Measurements from ENCODE around the gene ELAVL2.

ELAVL2 gene

DNA sequence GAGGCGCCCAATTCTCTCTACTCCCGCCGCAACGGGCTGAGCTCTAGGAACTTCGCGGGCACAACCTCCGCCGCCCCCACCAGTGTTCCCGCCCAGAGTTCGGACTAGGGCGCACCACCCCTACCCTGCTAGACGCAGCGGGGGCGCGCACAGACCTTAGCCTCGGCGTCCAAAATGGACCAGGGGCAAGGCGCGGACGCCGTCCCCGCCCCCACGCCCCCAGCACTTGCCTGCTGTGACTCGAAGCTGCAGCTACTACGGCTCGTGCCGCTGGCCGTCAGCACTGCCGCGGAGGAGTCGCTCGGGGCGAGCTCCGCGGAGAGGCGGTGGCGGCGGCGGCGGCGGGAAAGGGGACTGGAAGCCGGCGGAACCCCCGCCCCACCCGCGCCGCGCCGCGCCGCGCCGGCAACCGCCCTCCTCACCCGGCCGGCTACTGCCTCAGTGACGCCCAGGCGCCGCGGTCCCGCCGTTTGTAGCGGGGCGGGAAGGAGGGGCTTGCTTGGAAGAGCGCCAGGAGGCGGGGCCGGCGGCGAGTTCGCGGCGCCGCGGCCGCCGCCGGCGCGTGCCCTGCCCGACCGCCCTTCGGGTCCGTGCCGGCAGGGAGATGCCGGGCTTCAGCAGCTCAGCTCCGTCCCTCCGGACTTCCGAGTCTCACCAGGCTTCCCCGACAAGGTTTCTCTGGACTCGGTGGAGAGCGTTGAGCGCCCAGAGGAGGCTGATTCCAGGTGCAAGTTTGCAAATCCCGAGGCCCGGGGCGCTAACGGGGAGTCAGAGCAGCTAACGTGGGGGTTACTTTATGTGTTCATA lies 4.5 kb downstream of the ELAVL2 start:
- DNase-seq (ENCODE audit: low read depth, low spot score): peak; percentile 54

DNA sequence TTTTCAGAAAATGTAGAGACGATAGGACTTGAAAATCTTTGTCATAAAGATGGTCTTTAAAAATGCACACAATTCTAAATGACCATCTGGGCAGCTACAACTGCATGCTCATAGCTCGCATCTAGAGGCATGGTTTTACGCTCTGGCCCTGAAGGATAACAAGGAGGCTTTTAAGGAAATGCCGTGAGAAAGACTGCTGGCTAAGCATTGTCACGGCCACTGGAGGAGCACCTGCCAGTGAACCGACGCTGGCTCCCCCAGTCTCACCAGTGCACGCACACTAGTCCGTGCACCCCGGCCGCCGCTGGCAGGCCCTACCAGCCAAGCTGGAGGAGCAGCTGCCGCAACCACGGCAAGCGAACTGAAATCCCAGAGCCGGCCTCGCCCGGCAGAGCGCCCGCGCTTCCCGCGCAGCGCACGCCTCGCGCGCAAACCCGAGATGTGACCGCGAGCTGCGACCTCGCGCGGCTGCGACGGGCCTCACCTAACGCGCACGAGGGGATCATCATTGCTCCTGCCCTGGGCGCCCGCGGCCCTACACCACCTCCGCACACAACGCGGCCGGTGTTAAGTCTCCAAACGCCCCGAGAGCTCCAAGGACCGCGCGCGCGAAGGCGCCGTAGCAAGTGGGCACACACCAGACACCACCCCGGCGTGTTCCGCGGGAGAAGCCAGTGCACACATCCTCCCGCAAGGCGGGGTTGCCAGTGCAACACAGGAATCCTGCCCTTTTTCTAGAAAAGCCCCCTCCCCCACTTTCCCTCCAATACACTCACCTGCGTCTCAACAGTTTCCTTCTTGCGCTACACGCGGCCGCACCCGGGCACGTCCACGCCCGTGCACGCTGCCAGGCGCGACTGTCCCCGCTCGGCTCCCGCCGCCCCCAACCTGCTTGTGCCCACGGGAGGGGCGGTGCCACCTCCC lies 5.3 kb downstream of the ELAVL2 start:
- peak; percentile 11 for DNase-seq (ENCODE audit: low read depth, low spot score)

DNA sequence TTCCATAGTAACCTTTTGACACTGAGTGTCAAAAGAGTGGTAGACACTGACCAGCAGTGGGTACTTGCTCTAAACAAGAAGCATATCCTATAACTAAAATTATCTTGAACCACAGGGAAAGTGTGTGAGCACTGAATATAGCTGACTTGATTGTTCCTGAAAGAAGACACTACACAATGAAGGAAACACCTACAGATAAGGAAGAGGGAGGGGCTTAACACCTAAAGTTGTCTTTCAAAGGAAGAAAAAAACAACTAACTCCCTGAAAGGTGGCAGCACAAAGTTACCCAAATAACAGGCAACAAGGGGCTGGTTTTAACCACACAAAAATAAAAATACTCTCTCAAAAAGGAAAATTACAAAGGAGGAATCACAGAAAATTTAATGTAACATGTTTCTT lies 6.6 kb downstream of the ELAVL2 start:
- DNase-seq (ENCODE audit: low read depth, low spot score): no peak

DNA sequence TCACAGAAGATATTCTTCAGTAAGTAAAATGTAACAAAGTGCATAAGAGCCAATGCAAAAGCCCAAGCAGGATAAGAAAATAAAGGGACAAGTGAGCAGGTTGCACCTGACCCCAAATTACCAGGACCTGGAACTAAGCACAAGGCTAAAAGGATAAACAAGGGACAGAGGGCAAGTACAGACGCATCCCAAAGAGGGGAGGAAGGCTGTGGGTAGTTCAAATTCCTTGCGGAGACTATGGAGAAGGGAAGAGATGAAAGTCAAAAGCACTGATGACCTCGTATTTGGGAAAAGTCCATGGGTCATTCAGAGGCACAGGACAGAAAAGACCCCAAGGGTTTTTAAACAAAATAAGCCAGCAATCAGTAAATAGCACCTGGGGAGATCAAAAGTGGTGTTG lies 11.8 kb downstream of the ELAVL2 start:
- no peak for DNase-seq (ENCODE audit: low read depth, low spot score)

DNA sequence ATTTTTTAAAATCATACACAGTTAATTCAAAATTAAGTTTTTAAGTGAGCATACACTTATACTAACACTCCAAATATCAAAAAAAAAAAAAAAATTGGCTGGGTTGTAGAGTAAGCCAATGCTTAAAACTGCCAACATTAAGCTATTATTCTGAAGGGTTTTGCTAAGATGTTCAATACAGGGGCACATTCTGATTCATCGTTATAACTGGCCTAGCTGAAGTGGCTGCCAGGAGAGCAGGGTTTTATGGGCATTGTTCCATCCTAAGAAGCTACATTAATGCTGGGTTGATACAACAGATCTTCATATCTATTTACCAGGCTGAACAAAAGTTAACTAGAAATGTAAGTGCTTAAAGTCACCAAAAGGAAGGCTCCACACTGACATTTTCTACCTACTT lies 13.4 kb downstream of the ELAVL2 start:
- DNase-seq (ENCODE audit: low read depth, low spot score): no peak

DNA sequence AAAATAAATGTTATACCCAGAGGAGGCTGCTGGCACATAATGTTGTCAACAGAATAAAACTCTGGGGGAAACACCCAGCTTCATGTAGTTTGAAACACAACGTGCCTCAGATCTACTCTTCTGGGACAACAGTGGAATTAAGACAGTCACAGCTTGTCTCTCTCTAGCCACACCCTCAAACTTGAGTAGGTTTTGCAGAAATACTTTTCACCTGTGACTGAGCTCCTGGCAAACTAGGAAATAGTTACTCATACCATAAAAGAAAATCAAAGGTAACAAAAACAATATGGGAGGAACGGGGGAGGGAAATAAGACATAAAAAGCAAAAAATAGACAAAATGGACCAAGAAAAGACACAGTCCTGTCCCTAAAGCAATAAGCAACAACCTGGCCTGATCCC lies 14.4 kb downstream of the ELAVL2 start:
- no peak for DNase-seq (ENCODE audit: low read depth, low spot score)

DNA sequence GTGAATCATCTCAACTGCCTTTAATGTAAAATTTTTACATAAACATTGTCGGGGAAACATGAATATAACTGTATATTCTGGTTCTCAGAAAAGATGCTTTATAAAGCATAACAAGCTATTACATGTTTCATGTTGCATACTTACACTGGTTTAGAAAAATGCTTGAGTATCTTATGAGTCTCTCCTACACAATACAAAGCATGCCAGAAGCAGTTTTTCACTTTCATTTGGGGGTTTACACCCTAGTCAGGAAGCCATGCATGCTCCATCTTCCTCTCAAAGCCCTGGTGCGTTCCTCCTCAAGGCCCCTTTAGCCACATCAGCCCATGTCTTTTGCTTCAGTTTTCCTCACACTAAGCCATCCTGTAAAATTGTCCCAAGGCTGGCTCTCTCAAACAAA lies 22.8 kb downstream of the ELAVL2 start:
- DNase-seq (ENCODE audit: low read depth, low spot score): no peak

DNA sequence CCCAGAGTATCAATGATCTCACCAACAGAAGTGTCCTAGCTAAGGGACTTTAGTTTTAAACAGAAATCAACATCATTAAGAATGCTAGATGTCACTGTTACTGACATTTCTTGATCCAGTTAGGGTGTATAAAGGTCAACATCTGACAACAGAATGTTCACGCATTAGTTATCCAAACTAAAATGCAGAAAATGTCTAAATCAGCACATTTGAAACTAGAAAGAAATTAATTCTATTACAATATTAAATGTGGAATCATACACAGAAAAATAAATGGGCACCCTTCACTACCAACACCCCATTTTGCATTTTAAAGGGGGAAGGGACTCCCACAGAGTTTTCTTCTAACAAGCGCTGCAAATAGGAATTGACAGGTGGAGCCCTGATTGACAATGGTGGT lies 24.5 kb downstream of the ELAVL2 start:
- DNase-seq (ENCODE audit: low read depth, low spot score): no peak

DNA sequence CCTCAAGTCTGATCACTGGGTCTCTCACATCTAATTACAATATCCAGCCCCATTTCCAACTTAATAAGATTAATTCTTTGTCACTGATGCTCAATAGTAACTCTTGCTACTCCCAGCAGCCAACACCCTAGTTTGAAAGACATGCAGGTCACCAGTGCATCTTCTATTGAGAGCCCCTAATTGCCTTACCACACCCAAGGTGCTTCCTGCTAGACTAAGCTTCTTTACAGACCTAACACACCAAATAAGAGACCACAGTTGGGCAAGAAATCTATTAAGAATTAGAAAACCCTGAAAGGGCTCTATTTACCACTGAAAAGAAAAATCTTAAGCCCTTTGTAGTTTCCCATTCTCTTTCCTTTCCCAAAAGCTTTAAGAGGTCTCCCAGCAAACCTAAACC lies 26.5 kb downstream of the ELAVL2 start:
- DNase-seq (ENCODE audit: low read depth, low spot score): no peak

DNA sequence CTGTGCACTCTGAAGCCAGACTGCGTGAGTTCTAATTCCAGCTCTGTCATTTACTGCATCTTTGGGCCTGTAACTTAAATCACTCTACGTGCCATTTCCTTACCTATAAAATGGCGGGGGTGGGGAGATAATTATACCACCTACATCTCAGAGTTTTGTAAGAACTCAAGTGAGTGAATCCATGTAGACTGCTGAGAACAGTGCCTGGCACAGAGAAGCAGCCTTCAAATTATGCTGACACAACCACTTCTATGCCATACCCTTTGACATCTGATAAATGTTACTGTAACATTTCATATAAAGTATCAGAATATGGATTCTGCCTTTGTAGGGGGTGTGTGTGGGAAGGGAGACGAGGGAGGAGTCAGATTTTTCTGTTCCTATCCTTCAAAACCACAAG lies 27.7 kb downstream of the ELAVL2 start:
- DNase-seq (ENCODE audit: low read depth, low spot score): no peak

DNA sequence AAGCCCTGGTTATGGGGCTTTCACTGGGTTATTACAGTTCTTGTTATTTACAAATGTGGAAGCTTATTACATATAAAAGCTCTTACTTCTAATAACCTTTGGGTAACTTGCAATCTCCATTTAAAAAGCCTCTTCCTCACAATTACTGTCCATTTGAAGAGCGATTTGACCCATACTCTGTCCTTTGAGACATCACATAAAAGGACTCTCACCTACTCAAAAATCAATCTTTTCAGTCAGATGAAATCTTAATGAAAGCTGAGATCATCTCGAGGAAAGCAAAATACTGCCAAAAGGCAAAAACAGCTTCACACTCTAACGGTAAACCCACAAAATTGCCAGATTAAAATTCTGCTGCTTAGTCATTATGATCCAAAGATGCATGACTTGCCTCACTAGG lies 29.8 kb downstream of the ELAVL2 start:
- no peak for DNase-seq (ENCODE audit: low read depth, low spot score)

DNA sequence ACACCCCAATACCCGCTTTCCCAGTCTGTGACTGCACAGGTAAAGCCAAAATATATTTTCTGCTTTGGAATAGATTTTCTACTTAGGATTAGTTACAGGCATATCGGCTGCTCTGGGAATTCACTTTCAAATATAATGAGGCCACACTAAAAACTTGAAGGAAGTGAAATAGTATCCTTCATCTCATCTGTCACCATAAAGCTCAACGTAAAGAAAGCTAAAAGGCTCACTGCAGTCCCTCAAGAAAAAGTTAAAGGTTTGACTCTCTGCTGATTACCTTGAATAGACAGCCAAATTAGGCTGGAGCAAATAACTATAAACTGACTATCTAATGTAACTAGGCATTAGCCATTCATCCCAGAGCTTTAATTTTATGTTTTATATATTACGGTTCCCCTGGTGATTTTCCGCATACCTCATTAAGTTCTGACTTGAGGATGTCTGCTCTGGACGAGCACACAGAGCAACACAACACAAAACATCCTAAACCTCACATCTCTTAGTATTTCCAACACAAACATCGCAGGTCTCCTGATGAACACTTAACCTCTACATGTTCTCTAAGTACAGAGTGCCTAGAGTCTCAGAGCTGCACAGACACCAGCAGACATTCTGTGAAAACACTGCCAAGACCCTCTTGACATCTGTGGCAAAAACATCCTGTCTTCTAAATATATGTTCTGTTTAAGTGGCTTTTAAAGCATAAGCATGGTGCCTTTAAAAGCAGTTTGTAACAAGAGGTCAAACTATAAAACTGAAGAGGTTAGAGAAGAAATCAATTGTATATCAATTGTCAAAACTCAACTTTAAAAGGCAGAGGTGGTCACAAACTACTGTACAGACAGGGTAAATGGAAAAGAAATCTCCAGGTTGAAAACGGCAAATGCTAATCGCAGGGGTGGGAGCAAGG lies 35.4 kb downstream of the ELAVL2 start:
- DNase-seq (ENCODE audit: low read depth, low spot score): no peak

DNA sequence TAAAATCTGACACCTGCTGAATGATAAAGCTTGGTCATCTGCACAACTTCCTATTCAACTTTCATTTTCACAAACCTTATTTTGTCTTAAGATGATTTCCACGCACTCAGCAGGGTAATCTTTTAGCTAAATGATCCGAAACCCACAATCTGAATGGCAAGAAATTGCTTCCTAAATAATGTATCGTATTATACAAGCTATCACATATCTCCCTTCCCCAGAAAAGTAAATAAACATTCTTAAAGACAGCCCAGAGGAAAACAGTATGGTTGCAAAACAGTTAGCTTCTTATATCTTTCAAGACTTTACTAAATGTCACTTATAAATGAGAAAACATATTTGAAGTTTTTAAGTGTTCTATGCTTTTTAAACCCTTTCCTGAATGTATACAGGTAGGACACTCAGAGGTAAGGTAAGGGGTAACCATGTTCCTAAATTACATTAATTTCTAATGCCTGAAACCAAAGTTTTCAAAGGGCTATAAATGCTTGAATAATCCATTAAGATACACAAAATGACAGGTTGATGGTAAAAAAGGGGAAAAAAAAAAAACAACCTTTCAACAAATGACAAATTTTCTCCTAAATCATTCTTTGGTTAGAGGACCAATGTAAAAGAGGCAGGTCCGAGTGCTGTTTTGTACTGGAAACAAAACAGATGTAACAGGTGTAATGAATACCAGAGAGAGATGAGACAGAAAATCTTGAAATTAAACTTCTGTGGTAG lies 36.3 kb downstream of the ELAVL2 start:
- DNase-seq (ENCODE audit: low read depth, low spot score): no peak

DNA sequence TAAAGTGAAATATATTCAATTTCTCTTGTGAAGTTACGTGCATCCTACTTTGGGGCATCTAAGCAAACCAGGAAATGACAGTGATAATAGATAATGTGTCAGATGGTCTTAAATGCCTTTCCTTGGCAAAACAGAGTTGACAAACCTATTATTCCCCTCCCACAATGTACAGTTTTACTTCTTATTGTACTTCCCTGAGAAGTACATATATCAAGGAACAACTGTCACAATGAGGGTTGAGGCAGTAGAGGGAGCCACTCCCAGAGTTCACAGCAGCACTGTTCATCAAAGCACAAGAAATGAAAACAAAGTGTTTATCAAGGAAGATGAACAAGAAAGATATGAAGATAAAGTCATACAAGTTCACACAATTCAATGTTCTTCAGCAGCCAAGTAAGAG lies 41.1 kb downstream of the ELAVL2 start:
- DNase-seq (ENCODE audit: low read depth, low spot score): no peak

DNA sequence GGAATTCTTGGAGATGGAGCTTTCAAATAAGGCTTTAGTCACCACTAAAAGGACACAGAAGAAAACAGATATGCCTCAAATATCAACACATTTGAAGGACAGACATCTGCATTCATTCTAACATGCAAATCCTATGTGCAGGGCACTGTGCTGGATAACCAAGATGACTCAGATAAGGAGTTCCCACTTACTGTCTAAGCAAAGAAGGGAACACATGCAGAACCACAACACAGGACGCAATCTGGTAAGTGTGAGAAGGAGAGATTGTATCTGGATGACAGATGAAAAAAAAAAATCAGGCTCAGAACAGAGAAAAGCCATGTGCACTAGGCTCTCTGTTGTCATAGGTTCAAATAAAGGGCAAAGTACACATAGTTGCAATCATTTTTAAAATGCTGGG lies 42.5 kb downstream of the ELAVL2 start:
- DNase-seq (ENCODE audit: low read depth, low spot score): no peak

DNA sequence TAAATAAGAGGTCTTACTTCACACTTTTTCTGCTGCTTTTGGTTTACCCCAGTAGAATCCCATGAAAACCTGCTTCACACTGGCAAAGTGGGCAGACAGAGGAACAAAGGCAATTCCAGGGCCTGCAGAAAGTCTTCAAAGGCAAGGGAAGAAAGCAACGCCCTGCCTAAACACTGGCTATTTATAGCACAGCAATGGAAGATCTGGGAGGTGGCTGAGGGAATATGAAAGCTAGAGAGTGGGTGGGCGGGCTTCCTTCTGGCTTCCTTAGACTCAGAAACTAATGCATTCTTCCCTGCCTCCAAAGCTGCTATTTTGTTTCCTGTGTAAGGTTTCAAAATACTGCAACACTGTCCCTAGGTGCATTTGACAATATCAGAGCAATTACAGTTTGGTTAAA lies 46.8 kb downstream of the ELAVL2 start:
- DNase-seq (ENCODE audit: low read depth, low spot score): peak; percentile 18

DNA sequence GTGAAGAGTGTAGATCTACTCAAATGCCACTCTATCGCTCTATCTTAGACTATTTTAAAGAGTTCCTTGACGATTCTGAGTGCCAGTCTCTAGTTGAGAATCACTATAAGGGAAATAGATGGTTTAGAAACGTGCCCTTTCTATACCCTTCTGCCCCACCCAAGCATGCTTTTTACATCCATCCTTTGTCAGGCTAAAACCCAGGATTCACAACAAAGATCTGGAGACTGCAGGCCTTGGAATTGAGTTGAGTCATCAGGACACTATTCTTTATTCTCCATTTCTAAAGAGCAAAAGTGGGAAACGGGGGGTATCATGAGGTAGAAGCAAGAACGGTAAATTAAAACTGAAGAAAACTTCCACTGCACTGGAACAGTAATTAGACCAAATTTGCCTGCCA lies 48.7 kb downstream of the ELAVL2 start:
- no peak for DNase-seq (ENCODE audit: low read depth, low spot score)

DNA sequence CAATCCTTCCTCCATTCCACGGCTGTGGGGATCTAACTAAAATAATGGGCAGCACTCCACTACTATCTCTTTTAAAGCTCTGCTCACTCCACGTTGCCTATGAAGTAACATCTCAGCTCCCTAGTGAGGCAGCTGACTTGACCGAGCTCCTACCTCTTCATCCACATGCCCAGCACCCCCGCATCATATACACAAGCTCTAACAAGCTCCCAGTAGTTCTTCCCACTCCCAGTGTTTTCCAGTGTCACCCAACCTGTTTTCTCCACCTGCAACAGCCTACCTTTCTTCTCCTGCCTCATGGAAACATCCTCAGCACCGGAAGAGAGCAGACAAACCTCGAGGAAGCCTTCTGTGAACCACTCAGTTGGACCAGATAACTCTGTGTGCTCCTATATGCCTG lies 50.5 kb downstream of the ELAVL2 start:
- DNase-seq (ENCODE audit: low read depth, low spot score): no peak

DNA sequence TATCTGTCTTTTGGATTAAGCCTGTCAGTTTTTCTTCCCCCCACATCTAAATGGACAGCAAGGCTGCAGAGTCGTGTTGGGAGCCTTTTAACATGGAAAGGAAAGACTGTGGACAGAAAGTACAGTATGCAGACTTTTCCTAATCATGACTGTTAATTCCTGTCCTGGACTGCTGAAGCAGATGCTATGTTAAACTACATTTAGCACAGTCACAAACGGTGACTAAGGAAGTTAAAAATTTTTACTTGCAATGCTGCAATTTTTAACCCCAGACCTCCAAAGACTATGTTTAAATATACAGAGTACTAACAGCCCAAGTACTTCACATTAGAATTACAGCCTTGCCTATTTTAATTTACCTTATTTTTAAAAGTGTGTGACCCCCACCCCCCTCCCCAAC lies 51.8 kb downstream of the ELAVL2 start:
- no peak for DNase-seq (ENCODE audit: low read depth, low spot score)

DNA sequence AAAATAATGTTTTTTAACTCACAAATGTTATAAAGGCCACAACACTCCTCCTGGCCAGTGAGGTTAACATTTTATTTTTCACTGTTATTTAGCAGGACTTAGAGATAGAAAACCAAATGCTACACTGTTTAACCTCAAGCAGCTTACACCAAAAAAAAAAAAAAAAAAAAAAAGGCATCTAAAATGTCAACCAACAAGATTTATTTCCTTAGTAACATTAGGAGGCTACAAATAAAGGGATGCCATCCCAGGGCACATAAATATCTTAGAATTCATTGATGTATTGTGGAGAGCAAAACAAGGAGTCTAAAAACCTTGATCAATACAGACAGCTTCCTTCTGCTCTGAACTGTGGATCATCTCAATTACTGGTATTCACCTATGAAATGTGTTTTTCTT lies 53.7 kb downstream of the ELAVL2 start:
- DNase-seq (ENCODE audit: low read depth, low spot score): no peak

DNA sequence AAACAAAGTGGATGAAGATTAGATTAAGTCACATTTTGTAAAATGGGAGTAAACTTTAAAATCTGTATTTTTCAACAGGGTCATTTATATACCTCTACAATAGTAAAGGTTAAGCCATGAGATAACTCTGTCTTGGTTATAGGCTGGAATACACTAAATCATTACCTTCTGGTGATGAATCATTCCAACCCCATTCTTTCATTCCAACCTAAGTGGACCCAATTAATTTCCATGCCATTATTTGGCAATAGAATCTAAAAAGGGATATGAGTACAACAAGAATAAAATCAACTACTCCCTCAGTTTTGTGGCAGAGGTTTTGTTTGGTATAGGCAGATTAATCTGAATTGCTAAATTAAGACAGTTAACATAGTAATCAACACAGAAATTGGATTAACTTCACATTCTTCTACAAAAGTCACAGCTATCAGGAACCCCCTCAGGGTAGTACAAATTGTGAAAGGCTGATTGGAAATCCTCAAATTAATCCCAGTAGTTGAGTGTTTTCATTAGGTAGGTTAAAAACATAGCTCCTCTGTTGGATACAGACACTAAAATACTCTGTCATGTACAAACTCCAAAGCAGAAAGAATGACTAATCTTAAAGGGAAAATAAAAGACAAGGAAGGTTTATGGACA lies 54.2 kb downstream of the ELAVL2 start:
- no peak for DNase-seq (ENCODE audit: low read depth, low spot score)

All from astrocyte of the hippocampus (primary cell).